Breast epithelium (tissue), 4 donors: ENCODE results near the gene MMP7. TPM values are rescaled to one million over a fixed set of nuclear protein-coding genes. Genes with fewer than 3 reads are reported as not detected.
A peak's percentile ranks its signal among the peaks of the same experiment; 100 is the strongest.

Experiments used
- DNase-seq, 2 donors: peaks; one replicate each; pipeline ENCODE4 v3.0.0-alpha.2; 2019; ENCODE audit warnings: low spot score in 2 of 2
- H3K27ac ChIP-seq, 2 donors: fragments of 200-600 bp; sonication (generic) in 1 of 2; one replicate each; pipeline ENCODE4 v1.5.1; 2016 to 2019; ENCODE audit warnings: mild to moderate bottlenecking in 1 of 2
- H3K27me3 ChIP-seq, 2 donors: fragments of 200-600 bp; sonication (generic) in 1 of 2; one replicate each; pipeline versions ENCODE4 v1.5.1 to v1.6.0; 2017 to 2019; ENCODE audit warnings: control low read depth in 1 of 2, mild to moderate bottlenecking in 1 of 2
- H3K36me3 ChIP-seq: fragments of 200-600 bp; one replicate; pipeline ENCODE4 v1.5.1; 2019
- H3K4me1 ChIP-seq, 2 donors: fragments of 200-600 bp; sonication (generic); one replicate each; pipeline ENCODE4 v1.5.1; 2016 to 2019; ENCODE audit warnings: control low read depth in 1 of 2
- H3K4me3 ChIP-seq, 3 donors: fragments of 200-600 bp; sonication (generic); 1 replicate in 2 of 3; 2 replicates in 1 of 3; pipeline ENCODE4 v1.5.1; 2016 to 2019; ENCODE audit warnings: mild to moderate bottlenecking in 3 of 3, moderate library complexity in 2 of 3
- H3K9me3 ChIP-seq, 2 donors: fragments of 200-600 bp; sonication (generic) in 1 of 2; one replicate each; pipeline ENCODE4 v1.5.1; 2016 to 2019; ENCODE audit warnings: control low read depth in 1 of 2
- CTCF ChIP-seq, 3 donors: fragments of 450-650 bp; IDR thresholded peaks; one replicate each; pipeline ENCODE4 v1.5.1; 2016 to 2017; ENCODE audit warnings: antibody characterized with exemption in 3 of 3, mild to moderate bottlenecking in 3 of 3, moderate library complexity in 3 of 3
- POLR2A ChIP-seq: fragments of 450-650 bp; IDR thresholded peaks from one replicate; pipeline ENCODE4 v1.6.1; 2016; ENCODE audit warnings: antibody characterized with exemption, mild to moderate bottlenecking, moderate library complexity
- POLR2AphosphoS5 ChIP-seq, 3 donors: sonication (generic); formaldehyde crosslinking; IDR thresholded peaks; one replicate each; pipeline ENCODE4 v1.6.1; 2017; ENCODE audit warnings: antibody characterized with exemption in 3 of 3
- intact Hi-C: fragments of 100-400 bp; cut with DNase I; formaldehyde crosslinking; loops from one replicate; pipeline ENCODE4 v1.15.1; 2023; ENCODE audit warnings: low total_unique reads
- total RNA-seq, 3 donors: library from RNA; depleted of rRNA; stranded (reverse); fragments of >200 nt; gene quantifications; one replicate each; pipeline ENCODE4 v1.1.0, GENCODE V29; 2016

MMP7 gene
- total RNA-seq, 3 donors from 2014 or later, result 2.1 to 1,213 (median 247) TPM

- no peaks in the 10 kb centered on the region for H3K4me1 ChIP-seq
- peak overlapping the region; percentile 76 to 87 for H3K27ac ChIP-seq
- H3K4me3 ChIP-seq, result peak overlapping the region in 1 of 3 donors; percentile 25
- intact Hi-C loops, result no loop called here
- H3K36me3 ChIP-seq, result no peaks in the 10 kb centered on the region
- DNase-seq, result no peak
- TF ChIP-seq CTCF (IDR thresholded peaks at IDR 0.05), result no peak
- TF ChIP-seq POLR2A, result no peak
- TF ChIP-seq POLR2AphosphoS5 (IDR thresholded peaks at IDR 0.05), result no peak
- no peaks in the 10 kb centered on the region for H3K27me3 ChIP-seq
- H3K9me3 ChIP-seq, result no peaks in the 10 kb centered on the region
These were observed 22.1 kb upstream of the MMP7 start for GRCh38 chr11:102552447-102553194.

GRCh38 chr11:102552020-102552419 is 21.5 kb upstream of the MMP7 start:
- H3K27me3 ChIP-seq, result no peaks in the 10 kb centered on the region
- H3K27ac ChIP-seq, result peak overlapping the region; percentile 76 to 87
- intact Hi-C loops, result no loop called here
- TF ChIP-seq POLR2AphosphoS5 (IDR thresholded peaks at IDR 0.05) (no peak), CTCF (IDR thresholded peaks at IDR 0.05) (no peak), POLR2A (no peak)
- H3K36me3 ChIP-seq, result no peaks in the 10 kb centered on the region
- no peak for DNase-seq
- H3K9me3 ChIP-seq, result no peaks in the 10 kb centered on the region
- no peak overlapping the region for H3K4me3 ChIP-seq
- no peaks in the 10 kb centered on the region for H3K4me1 ChIP-seq

- Histone ChIP-seq H3K36me3 (no peaks in the 10 kb centered on the region), H3K9me3 (no peaks in the 10 kb centered on the region), H3K27ac (peak overlapping the region; percentile 76 to 87), H3K4me3 (no peak overlapping the region), H3K27me3 (no peaks in the 10 kb centered on the region), H3K4me1 (no peaks in the 10 kb centered on the region)
- intact Hi-C loops, result no loop called here
- no peak for DNase-seq
- TF ChIP-seq POLR2A (no peak), CTCF (IDR thresholded peaks at IDR 0.05) (no peak), POLR2AphosphoS5 (IDR thresholded peaks at IDR 0.05) (no peak)
These were observed 20.7 kb upstream of the MMP7 start for GRCh38 chr11:102551169-102551781.

- Histone ChIP-seq H3K4me1 (no peaks in the 10 kb centered on the region), H3K4me3 (no peak overlapping the region), H3K27ac (peak overlapping the region in 1 of 2 donors; percentile 60), H3K36me3 (no peaks in the 10 kb centered on the region), H3K9me3 (no peaks in the 10 kb centered on the region), H3K27me3 (no peaks in the 10 kb centered on the region)
- intact Hi-C loops, result no loop called here
- DNase-seq, result peak in 1 of 2 donors; percentile 64
- TF ChIP-seq POLR2AphosphoS5 (IDR thresholded peaks at IDR 0.05) (peak in 1 of 3 donors; percentile 29), CTCF (IDR thresholded peaks at IDR 0.05) (no peak)
These were observed 16.4 kb upstream of the MMP7 start for GRCh38 chr11:102546923-102547471.

- Histone ChIP-seq H3K27ac (peak overlapping the region in 1 of 2 donors; percentile 60), H3K9me3 (no peaks in the 10 kb centered on the region), H3K27me3 (no peaks in the 10 kb centered on the region), H3K4me3 (no peak overlapping the region), H3K4me1 (no peaks in the 10 kb centered on the region), H3K36me3 (no peaks in the 10 kb centered on the region)
- DNase-seq, result no peak
- TF ChIP-seq POLR2A (no peak), POLR2AphosphoS5 (IDR thresholded peaks at IDR 0.05) (no peak), CTCF (IDR thresholded peaks at IDR 0.05) (no peak)
- intact Hi-C loops, result no loop called here
These were observed 15.9 kb upstream of the MMP7 start for GRCh38 chr11:102546427-102546826.
